CD14-positive monocyte (primary cell): Measurements from ENCODE around the gene FAP. TPM values are rescaled to one million over a fixed set of nuclear protein-coding genes. Genes with fewer than 3 reads are reported as not detected.

Source experiments
- DNase-seq, 3 donors: peaks; one replicate each; pipeline ENCODE4 v3.0.0-alpha.2; 2011 to 2022
- H2AFZ ChIP-seq: 2 replicates; pipeline ENCODE4 v1.6.0; 2012; ENCODE audit warnings: mild to moderate bottlenecking, low read depth, low read length, inconsistent platforms; ENCODE audit not compliant: insufficient read depth, poor library complexity, severe bottlenecking
- H3K27ac ChIP-seq, 2 donors: 1 replicate in 1 of 2; 2 replicates in 1 of 2; pipeline ENCODE4 v1.5.1; 2012 to 2013; ENCODE audit warnings: low read length in 2 of 2, control low read depth in 1 of 2, inconsistent platforms in 1 of 2, low read depth in 1 of 2, mild to moderate bottlenecking in 1 of 2
- H3K27me3 ChIP-seq, 2 donors: one replicate each; pipeline versions ENCODE4 v1.6.0 to v1.6.1; 2011 to 2013; ENCODE audit warnings: low read length in 2 of 2; ENCODE audit not compliant: control insufficient read depth in 2 of 2, insufficient read depth in 2 of 2
- H3K36me3 ChIP-seq, 2 donors: replicated peaks in 1 of 2; 1 replicate in 1 of 2; 2 replicates in 1 of 2; pipeline versions ENCODE4 v1.5.1 to v1.6.1; 2012 to 2013; ENCODE audit warnings: low read length in 2 of 2, control low read depth in 1 of 2, inconsistent platforms in 1 of 2, mild to moderate bottlenecking in 1 of 2; ENCODE audit not compliant: insufficient read depth in 2 of 2, control insufficient read depth in 1 of 2
- H3K4me1 ChIP-seq, 2 donors: 1 replicate in 1 of 2; 2 replicates in 1 of 2; pipeline versions ENCODE4 v1.5.1 to v1.6.1; 2012 to 2013; ENCODE audit warnings: low read length in 2 of 2, control low read depth in 1 of 2, inconsistent platforms in 1 of 2, mild to moderate bottlenecking in 1 of 2, moderate library complexity in 1 of 2; ENCODE audit not compliant: insufficient read depth in 2 of 2, control insufficient read depth in 1 of 2
- H3K4me2 ChIP-seq: replicated peaks from 2 replicates; pipeline ENCODE3; 2012; ENCODE audit warnings: low read length, moderate library complexity, mild to moderate bottlenecking; ENCODE audit not compliant: poor library complexity, severe bottlenecking; ENCODE audit errors: extremely low read depth
- H3K4me3 ChIP-seq, 3 experiments: fragments of 200-600 bp in 1 of 3; sonication (generic) in 1 of 3; replicated peaks in 1 of 3; 1 replicate in 2 of 3; 2 replicates in 1 of 3; pipeline ENCODE4 v1.5.1; 2011 to 2013; ENCODE audit warnings: low read length in 3 of 3, mild to moderate bottlenecking in 3 of 3, control low read depth in 2 of 3, low read depth in 2 of 3, inconsistent platforms in 1 of 3, moderate library complexity in 1 of 3
- H3K79me2 ChIP-seq: 2 replicates; pipeline ENCODE4 v1.6.0; 2012; ENCODE audit warnings: mild to moderate bottlenecking, control low read depth, inconsistent platforms, low read length, moderate library complexity; ENCODE audit not compliant: insufficient read depth
- H3K9ac ChIP-seq: 2 replicates; pipeline ENCODE4 v1.6.0; 2017; ENCODE audit warnings: low read length, mild to moderate bottlenecking; ENCODE audit not compliant: insufficient read depth, poor library complexity, severe bottlenecking
- H3K9me3 ChIP-seq, 2 donors: replicated peaks in 1 of 2; 1 replicate in 1 of 2; 2 replicates in 1 of 2; pipeline versions ENCODE4 v1.5.1 to v1.6.1; 2012 to 2013; ENCODE audit warnings: low read length in 2 of 2, control low read depth in 1 of 2; ENCODE audit not compliant: control insufficient read depth in 1 of 2, insufficient read depth in 1 of 2
- H4K20me1 ChIP-seq: 2 replicates; pipeline ENCODE4 v1.6.0; 2012; ENCODE audit warnings: mild to moderate bottlenecking, low read length, control low read depth, moderate library complexity; ENCODE audit not compliant: insufficient read depth
- H3K27ac Mint-ChIP-seq, 7 donors: one replicate each; pipeline ENCODE4 v1.8.0; 2020; ENCODE audit warnings: mild to moderate bottlenecking in 7 of 7, mixed read lengths in 7 of 7, moderate library complexity in 6 of 7, inconsistent platforms in 2 of 7
- H3K27me3 Mint-ChIP-seq, 3 donors: one replicate each; pipeline ENCODE4 v1.8.0; 2021 to 2022; ENCODE audit warnings: low read depth in 3 of 3, mild to moderate bottlenecking in 3 of 3, mixed read lengths in 3 of 3, moderate library complexity in 3 of 3, inconsistent platforms in 1 of 3
- H3K36me3 Mint-ChIP-seq, 2 donors: one replicate each; pipeline ENCODE4 v1.8.0; 2020; ENCODE audit warnings: mixed read lengths in 2 of 2, inconsistent platforms in 1 of 2, mild to moderate bottlenecking in 1 of 2
- H3K4me1 Mint-ChIP-seq: one replicate; pipeline ENCODE4 v1.8.0; 2020; ENCODE audit warnings: mild to moderate bottlenecking, mixed read lengths
- H3K4me3 Mint-ChIP-seq, 2 donors: one replicate each; pipeline ENCODE4 v1.8.0; 2020; ENCODE audit warnings: mild to moderate bottlenecking in 2 of 2, mixed read lengths in 2 of 2, moderate library complexity in 1 of 2
- H3K9me3 Mint-ChIP-seq, 7 donors: one replicate each; pipeline ENCODE4 v1.8.0; 2020 to 2022; ENCODE audit warnings: mixed read lengths in 7 of 7, mild to moderate bottlenecking in 6 of 7, moderate library complexity in 6 of 7, inconsistent platforms in 2 of 7
- CTCF ChIP-seq: fragments of 200-600 bp; IDR thresholded peaks from one replicate; pipeline ENCODE4 v1.8.0; 2022; ENCODE audit warnings: antibody characterized with exemption, mild to moderate bottlenecking
- intact Hi-C, 2 donors: fragments of 100-400 bp; cut with micrococcal nuclease; formaldehyde crosslinking; loops; one replicate each; pipeline versions ENCODE4 v1.15.0 to v1.15.1; 2023
- polyA plus RNA-seq, 3 donors: library from polyadenylated mRNA; depleted of rRNA in 1 of 3; unstranded in 2 of 3; stranded (reverse) in 1 of 3; fragments of 300-500 nt in 2 of 3; fragments of >200 nt in 1 of 3; fragmentation: Illumina TruSeq in 2 of 3; gene quantifications; 1 replicate in 2 of 3; 2 replicates in 1 of 3; pipeline ENCODE4 v1.2.3, GENCODE V29; 2012 to 2021

FAP gene
- polyA plus RNA-seq, 3 donors = not detected

DNA sequence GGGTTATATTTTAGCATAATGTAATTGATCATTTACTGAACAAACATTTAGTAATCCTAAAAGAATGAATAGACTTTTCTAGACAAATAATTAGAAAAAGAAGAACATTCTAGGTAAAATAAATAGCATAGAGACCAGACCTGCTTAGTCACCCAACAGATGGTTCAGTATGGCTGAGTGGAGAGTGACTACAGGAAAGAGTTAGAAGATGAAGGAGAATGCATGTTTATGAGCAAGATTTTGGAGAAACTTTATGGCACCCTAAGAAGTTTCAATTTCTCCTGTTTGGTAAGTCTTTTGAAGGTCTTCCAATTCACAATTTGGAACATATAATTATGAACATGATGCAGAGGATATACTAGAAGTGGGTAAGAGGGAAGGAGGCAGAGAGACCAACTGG, 32.9 kb downstream of the FAP start:
- Histone ChIP-seq H2AFZ (no peak overlapping the region), H3K27ac (no peak overlapping the region), H3K36me3 (no peaks in the 10 kb centered on the region), H3K4me3 (no peak overlapping the region), H3K27me3 (no peaks in the 10 kb centered on the region), H4K20me1 (no peaks in the 10 kb centered on the region), H3K4me1 (no peaks in the 10 kb centered on the region), H3K9me3 (no peaks in the 10 kb centered on the region), H3K9ac (no peak overlapping the region), H3K79me2 (no peaks in the 10 kb centered on the region), H3K4me2 (no peak overlapping the region)
- Mint-ChIP-seq H3K9me3 (peaks cover 0 to 7% (median 0%) of the 10 kb centered on the region in 7 donors), H3K4me3 (no peak overlapping the region), H3K27me3 (no peaks in the 10 kb centered on the region), H3K27ac (no peak overlapping the region), H3K36me3 (no peaks in the 10 kb centered on the region), H3K4me1 (no peaks in the 10 kb centered on the region)
- TF ChIP-seq CTCF = no peak
- intact Hi-C loops = no loop called here
- DNase-seq = no peak

DNA sequence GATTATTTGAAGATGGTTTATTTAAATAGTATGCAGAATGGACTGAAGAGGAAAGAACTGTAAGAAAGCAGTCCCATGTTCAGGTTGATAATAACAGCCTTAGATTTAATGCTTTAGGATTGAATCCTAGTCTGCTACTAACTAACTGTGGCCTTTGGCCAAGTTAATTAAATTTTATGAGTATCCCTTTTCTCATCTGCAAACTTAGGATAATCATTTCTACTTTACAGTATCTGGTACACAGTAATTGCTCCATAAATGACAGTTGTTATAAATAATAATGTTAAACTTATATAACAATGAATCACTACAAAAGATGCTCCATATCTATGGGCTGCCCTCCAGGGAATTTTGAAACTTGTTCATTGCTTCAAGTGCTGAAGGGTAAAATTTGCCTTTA, 41.0 kb downstream of the FAP start:
- Histone ChIP-seq H3K27me3 (no peaks in the 10 kb centered on the region), H4K20me1 (no peaks in the 10 kb centered on the region), H3K9ac (no peak overlapping the region), H2AFZ (no peak overlapping the region), H3K36me3 (no peaks in the 10 kb centered on the region), H3K4me1 (no peaks in the 10 kb centered on the region), H3K9me3 (no peaks in the 10 kb centered on the region), H3K27ac (no peak overlapping the region), H3K4me2 (no peak overlapping the region), H3K79me2 (no peaks in the 10 kb centered on the region), H3K4me3 (no peak overlapping the region)
- H3K4me3 Mint-ChIP-seq = no peak overlapping the region
- H3K27me3 Mint-ChIP-seq = no peaks in the 10 kb centered on the region
- no peak for DNase-seq
- intact Hi-C loops = no loop called here
- no peak for TF ChIP-seq CTCF
- no peaks in the 10 kb centered on the region for H3K4me1 Mint-ChIP-seq
- H3K9me3 Mint-ChIP-seq = peaks cover 0 to 2% (median 0%) of the 10 kb centered on the region in 7 donors
- H3K27ac Mint-ChIP-seq = no peak overlapping the region
- H3K36me3 Mint-ChIP-seq = no peaks in the 10 kb centered on the region
